HCT116 (cell line): ENCODE measurements around the gene RNF146. TPM values are rescaled to one million over a fixed set of nuclear protein-coding genes. Genes with fewer than 3 reads are reported as not detected.

Experiments used
- ATAC-seq: fragments of 200-7000 bp; cut with Tn5 transposase; 2 replicates; pipeline ENCODE4 v1.9.1; 2020; ENCODE audit warnings: mild to moderate bottlenecking, moderate library complexity
- BruUV-seq: library from RNA; stranded (reverse); fragments of 400-500 nt; replicated peaks from 2 replicates; lab custom pipeline; 2021; lab: Mats Ljungman, UMichigan
- CTCF ChIA-PET: fragments of 300-600 bp; sonication (Branson Sonifier 250); formaldehyde crosslinking; loops from one replicate; lab custom pipeline; 2021; ENCODE audit warnings: antibody characterized with exemption; lab: Charles Lee
- POLR2A ChIA-PET: fragments of 300-600, 350-600 bp; sonication (Branson Sonifier 250); formaldehyde crosslinking; loops from one replicate; lab custom pipeline; 2021; ENCODE audit warnings: antibody characterized with exemption; lab: Charles Lee
- RAD21 ChIA-PET, 2 experiments: fragments of 300-600 bp; sonication (Branson Sonifier 250); formaldehyde crosslinking; loops; one replicate each; lab custom pipeline; 2023; ENCODE audit warnings: low total read pairs in 2 of 2; ENCODE audit not compliant: uncharacterized antibody in 2 of 2, unreplicated experiment in 2 of 2, low non-redundant PET in 1 of 2; lab: Charles Lee
- DNase-seq: peaks from one replicate; pipeline ENCODE4 v3.0.0-alpha.2; 2010; ENCODE audit warnings: low read depth, low spot score
- H2AFZ ChIP-seq: fragments of 200-600 bp; shearing (Covaris generic), sonication (generic); 2 replicates; pipeline ENCODE4 v1.6.1; 2017; ENCODE audit warnings: low read depth, mixed run types, mixed read lengths, antibody characterized with exemption, low read length; ENCODE audit not compliant: poor library complexity, severe bottlenecking
- H3K27ac ChIP-seq: 2 replicates; pipeline ENCODE4 v1.5.1; 2012; ENCODE audit warnings: low read depth, low read length
- H3K27me3 ChIP-seq: fragments of 200-600 bp; sonication (generic); 2 replicates; pipeline ENCODE4 v1.6.1; 2016; ENCODE audit warnings: mixed run types, low read length, mixed read lengths; ENCODE audit not compliant: insufficient read depth
- H3K36me3 ChIP-seq, 2 experiments: fragments of 200-500 bp in 1 of 2; fragments of 200-600 bp in 1 of 2; sonication (Bioruptor generic) in 1 of 2; sonication (generic) in 1 of 2; 2 replicates each; pipeline versions ENCODE4 v1.5.1 to v1.6.1; 2014 to 2016; ENCODE audit warnings: low read length in 2 of 2, inconsistent platforms in 1 of 2, mixed read lengths in 1 of 2, mixed run types in 1 of 2; ENCODE audit not compliant: insufficient read depth in 2 of 2, control insufficient read depth in 1 of 2
- H3K4me1 ChIP-seq, 2 experiments: fragments of 200-600 bp in 1 of 2; sonication (generic) in 1 of 2; 2 replicates each; pipeline versions ENCODE4 v1.5.1 to v1.6.1; 2012 to 2017; ENCODE audit warnings: low read length in 2 of 2, inconsistent platforms in 1 of 2, mild to moderate bottlenecking in 1 of 2, mixed read lengths in 1 of 2, mixed run types in 1 of 2, moderate library complexity in 1 of 2; ENCODE audit not compliant: insufficient read depth in 2 of 2, control insufficient read depth in 1 of 2
- H3K4me2 ChIP-seq: fragments of 200-600 bp; sonication (generic); 2 replicates; pipeline ENCODE4 v1.6.1; 2017; ENCODE audit warnings: mixed run types, low read length, mixed read lengths
- H3K4me3 ChIP-seq, 2 experiments: fragments of 200-600 bp in 1 of 2; sonication (generic) in 1 of 2; replicated peaks in 1 of 2; 2 replicates each; pipeline ENCODE4 v1.5.1; 2011 to 2016; ENCODE audit warnings: low read length in 2 of 2, control low read depth in 1 of 2, low read depth in 1 of 2, mild to moderate bottlenecking in 1 of 2, mixed read lengths in 1 of 2, mixed run types in 1 of 2
- H3K79me2 ChIP-seq: fragments of 200-600 bp; sonication (generic); 2 replicates; pipeline ENCODE4 v1.6.1; 2017; ENCODE audit warnings: mild to moderate bottlenecking, mixed run types, low read length, moderate library complexity, mixed read lengths; ENCODE audit not compliant: insufficient read depth
- H3K9ac ChIP-seq: fragments of 200-600 bp; sonication (generic); 2 replicates; pipeline ENCODE4 v1.6.1; 2016; ENCODE audit warnings: low read length, mixed read lengths
- H3K9me2 ChIP-seq: fragments of 200-600 bp; sonication (generic), shearing (Covaris generic); 2 replicates; pipeline ENCODE4 v1.6.1; 2017; ENCODE audit warnings: mixed run types, mild to moderate bottlenecking, moderate library complexity; ENCODE audit not compliant: insufficient read depth
- H3K9me3 ChIP-seq, 2 experiments: fragments of 200-500 bp in 1 of 2; fragments of 200-600 bp in 1 of 2; sonication (Bioruptor generic) in 1 of 2; sonication (generic) in 1 of 2; 2 replicates each; pipeline ENCODE4 v1.6.1; 2014 to 2017; ENCODE audit warnings: low read length in 2 of 2, mixed read lengths in 2 of 2, inconsistent platforms in 1 of 2, low read depth in 1 of 2, mild to moderate bottlenecking in 1 of 2, mixed run types in 1 of 2, moderate library complexity in 1 of 2; ENCODE audit not compliant: control insufficient read depth in 1 of 2, insufficient read depth in 1 of 2
- H4K20me1 ChIP-seq: fragments of 200-600 bp; sonication (generic), shearing (Covaris generic); 2 replicates; pipeline ENCODE4 v1.6.1; 2017; ENCODE audit warnings: mixed run types, mild to moderate bottlenecking, moderate library complexity; ENCODE audit not compliant: insufficient read depth
- CEBPB ChIP-seq: IDR thresholded peaks from 2 replicates; pipeline ENCODE4 v1.6.1; 2012; ENCODE audit warnings: low read depth
- EZH2phosphoT487 ChIP-seq: fragments of 200-600 bp; IDR thresholded peaks from 2 replicates; pipeline ENCODE4 v1.6.1; 2018; ENCODE audit warnings: antibody characterized with exemption, borderline replicate concordance
- JUND ChIP-seq: IDR thresholded peaks from 2 replicates; pipeline ENCODE4 v1.6.1; 2012
- POLR2AphosphoS5 ChIP-seq: IDR thresholded peaks from 2 replicates; pipeline ENCODE4 v1.6.1; 2011; ENCODE audit warnings: mild to moderate bottlenecking, low read depth, low read length, moderate library complexity
- RAD21 ChIP-seq: IDR thresholded peaks from 2 replicates; pipeline ENCODE4 v1.6.1; 2012; ENCODE audit warnings: low read depth, mild to moderate bottlenecking
- SIN3A ChIP-seq: IDR thresholded peaks from 2 replicates; pipeline ENCODE4 v1.6.1; 2012; ENCODE audit warnings: low read depth
- SRF ChIP-seq: IDR thresholded peaks from 2 replicates; pipeline ENCODE4 v1.6.1; 2012; ENCODE audit warnings: low read depth
- ZFX ChIP-seq: fragments of 450-650 bp; IDR thresholded peaks from 2 replicates; pipeline ENCODE4 v1.6.1; 2017
- intact Hi-C: fragments of 100-400 bp; cut with micrococcal nuclease; formaldehyde crosslinking; loops from 2 replicates; pipeline ENCODE4 v1.10.0; 2022
- total RNA-seq: library from RNA; stranded (reverse); gene quantifications from one replicate; pipeline ENCODE4 v1.2.1, GENCODE V29; 2021; ENCODE audit not compliant: unreplicated experiment
- TF ChIP-seq, protein P1 (sequence below): IDR thresholded peaks from 2 replicates; pipeline ENCODE4 v1.6.1; 2011; ENCODE audit warnings: mild to moderate bottlenecking, low read length, moderate library complexity; ENCODE audit not compliant: insufficient replicate concordance; ENCODE audit errors: extremely low read depth
- TF ChIP-seq, protein P2 (sequence below): IDR thresholded peaks from 2 replicates; pipeline ENCODE4 v1.6.1; 2012

RNF146 gene
- total RNA-seq, 1 experiment from 2014 or later = 17.6 TPM

DNA sequence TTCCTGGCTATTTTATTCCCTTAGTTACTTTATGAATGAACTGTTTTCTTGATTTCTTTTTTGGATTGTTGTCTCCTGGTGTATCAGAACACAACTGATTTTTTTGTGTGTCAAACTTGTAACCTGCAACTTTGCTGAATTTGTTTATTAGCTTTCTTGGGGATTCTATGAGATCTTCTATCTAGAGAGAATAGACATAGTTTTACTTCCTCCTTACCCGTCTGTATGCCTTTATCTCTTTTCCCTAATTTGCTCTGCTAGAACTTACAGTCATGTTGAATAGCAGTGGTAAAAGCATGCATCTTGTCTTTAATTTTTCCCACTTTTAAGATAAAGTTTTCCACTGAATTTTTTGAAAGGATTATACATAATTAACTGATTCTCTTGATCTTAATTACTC, 13.2 kb downstream of the RNF146 start:
- no peak overlapping the region for H3K4me2 ChIP-seq
- BruUV-seq = no TSS peak
- DNase-seq (no peak), ATAC-seq (no peak)
- H3K9me3 ChIP-seq = no peaks in the 10 kb centered on the region
- H3K9ac ChIP-seq = no peak overlapping the region
- no peaks in the 10 kb centered on the region for H3K36me3 ChIP-seq
- H3K9me2 ChIP-seq = no peaks in the 10 kb centered on the region
- no peaks in the 10 kb centered on the region for H3K27me3 ChIP-seq
- H4K20me1 ChIP-seq = 0 out of 2 replicates have a peak, but pooled peaks cover 3% of the 10 kb centered on the region
- POLR2A ChIA-PET = interaction anchor here (0.8 kb wide), 1 partner anchor 13 kb away, joined by 3 read pairs; no protein-coding TSS in a partner anchor
- RAD21 ChIA-PET = no interaction called here
- H3K4me1 ChIP-seq = no peaks in the 10 kb centered on the region
- intact Hi-C loops = no loop called here
- peaks cover 12% of the 10 kb centered on the region for H3K79me2 ChIP-seq
- CTCF ChIA-PET = no interaction called here
- H3K4me3 ChIP-seq = no peak overlapping the region
- TF ChIP-seq, protein P1, sequence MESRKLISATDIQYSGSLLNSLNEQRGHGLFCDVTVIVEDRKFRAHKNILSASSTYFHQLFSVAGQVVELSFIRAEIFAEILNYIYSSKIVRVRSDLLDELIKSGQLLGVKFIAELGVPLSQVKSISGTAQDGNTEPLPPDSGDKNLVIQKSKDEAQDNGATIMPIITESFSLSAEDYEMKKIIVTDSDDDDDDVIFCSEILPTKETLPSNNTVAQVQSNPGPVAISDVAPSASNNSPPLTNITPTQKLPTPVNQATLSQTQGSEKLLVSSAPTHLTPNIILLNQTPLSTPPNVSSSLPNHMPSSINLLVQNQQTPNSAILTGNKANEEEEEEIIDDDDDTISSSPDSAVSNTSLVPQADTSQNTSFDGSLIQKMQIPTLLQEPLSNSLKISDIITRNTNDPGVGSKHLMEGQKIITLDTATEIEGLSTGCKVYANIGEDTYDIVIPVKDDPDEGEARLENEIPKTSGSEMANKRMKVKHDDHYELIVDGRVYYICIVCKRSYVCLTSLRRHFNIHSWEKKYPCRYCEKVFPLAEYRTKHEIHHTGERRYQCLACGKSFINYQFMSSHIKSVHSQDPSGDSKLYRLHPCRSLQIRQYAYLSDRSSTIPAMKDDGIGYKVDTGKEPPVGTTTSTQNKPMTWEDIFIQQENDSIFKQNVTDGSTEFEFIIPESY = no peak
- TF ChIP-seq, protein P2, sequence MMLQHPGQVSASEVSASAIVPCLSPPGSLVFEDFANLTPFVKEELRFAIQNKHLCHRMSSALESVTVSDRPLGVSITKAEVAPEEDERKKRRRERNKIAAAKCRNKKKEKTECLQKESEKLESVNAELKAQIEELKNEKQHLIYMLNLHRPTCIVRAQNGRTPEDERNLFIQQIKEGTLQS = no peak
- no peak overlapping the region for H3K27ac ChIP-seq
- H2AFZ ChIP-seq = no peak overlapping the region

DNA sequence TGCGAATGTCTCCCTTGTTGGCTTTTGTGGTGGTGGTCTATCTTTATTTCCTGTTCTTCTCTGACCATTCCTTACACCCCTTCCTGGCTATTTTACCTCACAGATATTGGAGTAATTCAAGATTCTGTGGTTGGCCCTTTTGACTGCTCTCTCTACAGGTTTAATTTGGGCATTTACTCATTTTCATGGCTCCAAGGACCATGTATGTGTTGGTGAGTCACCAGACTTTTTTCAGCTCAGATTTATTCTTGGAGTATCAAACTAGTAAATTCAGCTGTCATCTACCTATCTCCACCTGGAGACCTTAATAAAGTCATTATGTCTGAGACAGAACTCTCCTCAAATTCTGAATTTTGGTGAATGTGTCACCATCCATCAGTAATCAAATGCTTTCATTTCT, 15.5 kb downstream of the RNF146 start:
- DNase-seq (no peak), ATAC-seq (no peak)
- no peaks in the 10 kb centered on the region for H3K9me2 ChIP-seq
- RAD21 ChIA-PET = no interaction called here
- no peak overlapping the region for H3K4me2 ChIP-seq
- no peak for TF ChIP-seq ZFX
- TF ChIP-seq EZH2phosphoT487 = no peak
- TF ChIP-seq JUND = no peak
- TF ChIP-seq, protein P1 = no peak
- no peak for TF ChIP-seq POLR2AphosphoS5
- no peak for TF ChIP-seq SIN3A
- TF ChIP-seq RAD21 = no peak
- TF ChIP-seq CEBPB = no peak
- no peak for TF ChIP-seq SRF
- H3K9me3 ChIP-seq = no peaks in the 10 kb centered on the region
- CTCF ChIA-PET = no interaction called here
- H3K27me3 ChIP-seq = no peaks in the 10 kb centered on the region
- H3K4me1 ChIP-seq = no peaks in the 10 kb centered on the region
- intact Hi-C loops = no loop called here
- H3K9ac ChIP-seq = no peak overlapping the region
- POLR2A ChIA-PET = no interaction called here
- H4K20me1 ChIP-seq = no peaks in the 10 kb centered on the region
- H3K79me2 ChIP-seq = no peaks in the 10 kb centered on the region; the same call in 1 of the 2 replicates
- H3K36me3 ChIP-seq = no peaks in the 10 kb centered on the region; a peak in 1 of 4 replicates
- H3K27ac ChIP-seq = no peak overlapping the region
- no peak overlapping the region for H3K4me3 ChIP-seq
- H2AFZ ChIP-seq = no peak overlapping the region
- no TSS peak for BruUV-seq
